Measurements from ENCODE around the gene RBM19.

RBM19 gene

GRCh38 chr12:113950873-113951272, 15.3 kb downstream of the RBM19 start:
- no peak for DNase-seq

DNA sequence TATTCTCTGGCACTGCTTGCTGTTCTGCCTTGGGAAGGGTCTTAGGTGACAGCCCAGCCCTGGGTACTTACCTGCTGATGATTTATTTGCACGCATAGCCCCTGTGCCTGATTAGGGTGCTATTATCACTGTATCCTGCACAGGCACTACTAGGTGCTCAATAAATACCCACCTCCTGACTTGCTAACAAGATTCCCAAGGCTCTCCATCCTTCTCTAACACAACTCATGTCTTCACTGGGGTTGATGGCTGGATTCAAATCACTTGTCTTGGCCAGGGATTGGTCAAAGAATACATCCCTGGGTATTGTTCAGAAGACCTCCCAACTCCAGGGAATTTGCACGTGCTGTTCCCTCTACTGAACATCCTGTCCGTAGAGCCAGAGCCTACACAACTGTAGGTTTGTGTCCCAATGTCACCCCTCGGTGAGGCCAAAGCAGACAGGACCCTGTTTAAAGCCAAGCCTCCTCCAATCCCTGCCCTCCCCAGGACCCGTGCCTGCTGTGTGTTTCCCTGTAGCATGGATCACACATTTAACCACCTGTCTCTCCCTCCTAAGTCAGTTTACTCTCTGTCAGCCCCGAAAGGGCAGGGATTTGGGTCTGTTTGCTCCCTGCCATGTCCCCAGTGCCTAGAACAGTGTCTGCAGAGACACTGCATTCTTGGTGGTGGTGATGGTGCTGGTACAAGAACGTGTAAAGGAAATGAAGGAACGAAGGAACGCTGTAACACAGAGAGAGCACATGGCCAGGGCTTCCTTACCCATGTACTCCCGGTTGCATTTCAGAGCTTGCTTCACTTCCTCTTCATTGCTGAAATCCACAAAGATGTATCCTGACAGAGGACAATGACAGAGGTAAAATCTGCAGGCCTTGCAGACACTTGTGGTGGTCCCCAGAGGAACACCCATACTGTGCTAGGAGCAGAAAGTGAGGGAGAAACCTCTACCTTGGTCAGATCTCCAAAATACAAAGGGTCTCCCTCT, 16.5 kb downstream of the RBM19 start:
- DNase-seq = no peak

GRCh38 chr12:113948151-113948914, 17.8 kb downstream of the RBM19 start:
- DNase-seq = no peak

- no peak for DNase-seq
Observed at GRCh38 chr12:113946175-113946574, 19.9 kb downstream of the RBM19 start.

GRCh38 chr12:113945174-113946173, 20.7 kb downstream of the RBM19 start:
- DNase-seq = no peak

DNA sequence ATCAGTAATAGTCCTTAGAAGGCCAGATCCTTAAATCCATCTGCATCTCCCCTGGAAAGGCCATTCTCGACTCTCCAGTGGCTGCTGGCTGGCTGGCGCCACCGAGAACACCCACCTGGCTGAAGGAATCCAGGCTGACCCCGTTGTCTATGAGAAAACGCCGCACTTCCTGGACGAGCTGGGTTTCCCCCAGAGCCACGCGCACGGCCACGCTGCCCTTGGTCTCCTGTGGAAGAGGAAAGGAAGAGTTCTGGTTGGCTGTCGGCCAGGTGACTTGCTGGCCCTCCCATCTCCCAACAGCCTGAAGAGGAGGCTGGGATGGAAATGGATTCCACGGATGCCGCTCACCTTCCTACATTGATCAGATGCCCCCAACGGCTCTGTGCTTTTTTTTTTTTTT, 23.9 kb downstream of the RBM19 start:
- DNase-seq = no peak

DNA sequence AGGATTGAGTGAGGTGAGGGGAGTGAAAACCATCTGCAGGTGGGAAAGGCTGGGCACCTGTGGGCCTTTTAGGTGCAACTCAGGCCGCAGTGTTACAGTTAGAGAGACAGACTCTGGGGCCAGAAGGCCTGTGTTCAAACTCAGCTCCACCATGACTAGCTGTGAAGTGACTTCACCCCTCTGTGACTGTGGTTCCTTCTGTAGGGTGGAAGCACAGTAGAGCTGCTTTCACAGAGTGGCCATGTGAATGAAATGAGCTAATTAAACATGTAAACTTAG, 25.0 kb downstream of the RBM19 start:
- DNase-seq = no peak

- DNase-seq = no peak
Observed at GRCh38 chr12:113940357-113941207, 25.5 kb downstream of the RBM19 start.

DNA sequence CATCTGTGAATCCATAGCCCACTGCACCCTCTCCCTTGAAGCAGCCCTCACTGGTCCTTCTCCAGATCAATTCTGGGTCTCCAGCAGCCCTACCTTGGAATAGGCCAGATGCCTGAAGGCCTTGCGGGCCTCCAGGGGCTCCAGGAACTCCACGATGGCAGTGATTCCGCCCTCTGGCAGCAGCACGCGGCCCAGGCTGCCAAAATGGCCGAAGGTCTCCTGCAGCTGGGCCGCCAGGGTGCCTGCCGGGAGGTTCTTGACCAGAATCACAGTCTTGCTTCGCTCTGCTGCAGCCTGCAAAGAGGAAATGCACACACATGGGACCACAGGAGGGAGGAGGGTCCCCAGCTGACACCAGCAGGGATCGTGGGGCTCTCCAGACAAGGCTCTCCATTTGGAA, 26.3 kb downstream of the RBM19 start:
- no peak for DNase-seq

DNA sequence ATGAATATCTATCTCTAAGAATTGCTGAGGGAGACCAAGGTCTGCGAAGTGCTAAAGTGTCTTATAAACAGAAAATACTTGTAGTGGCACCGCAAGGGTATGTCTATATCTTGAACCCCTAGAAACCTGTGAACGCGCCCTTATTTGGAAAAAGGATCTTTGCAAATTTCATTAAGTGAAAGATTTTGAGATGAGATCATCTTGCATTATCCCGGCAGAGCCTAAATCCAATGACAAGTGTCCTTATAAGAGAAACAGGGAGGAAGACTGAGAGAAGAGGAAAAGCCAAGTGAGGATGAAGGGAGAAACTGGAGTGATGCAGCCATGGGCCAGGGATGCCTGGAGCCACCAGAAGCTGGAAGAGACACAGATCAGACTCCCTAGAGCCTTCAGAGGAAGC, 27.7 kb downstream of the RBM19 start:
- DNase-seq = no peak

GRCh38 chr12:113936460-113936859, 29.7 kb downstream of the RBM19 start:
- DNase-seq = no peak

- no peak for DNase-seq
Observed at GRCh38 chr12:113935459-113935858, 30.7 kb downstream of the RBM19 start.

- no peak for DNase-seq
Observed at GRCh38 chr12:113934946-113935345, 31.2 kb downstream of the RBM19 start.

DNA sequence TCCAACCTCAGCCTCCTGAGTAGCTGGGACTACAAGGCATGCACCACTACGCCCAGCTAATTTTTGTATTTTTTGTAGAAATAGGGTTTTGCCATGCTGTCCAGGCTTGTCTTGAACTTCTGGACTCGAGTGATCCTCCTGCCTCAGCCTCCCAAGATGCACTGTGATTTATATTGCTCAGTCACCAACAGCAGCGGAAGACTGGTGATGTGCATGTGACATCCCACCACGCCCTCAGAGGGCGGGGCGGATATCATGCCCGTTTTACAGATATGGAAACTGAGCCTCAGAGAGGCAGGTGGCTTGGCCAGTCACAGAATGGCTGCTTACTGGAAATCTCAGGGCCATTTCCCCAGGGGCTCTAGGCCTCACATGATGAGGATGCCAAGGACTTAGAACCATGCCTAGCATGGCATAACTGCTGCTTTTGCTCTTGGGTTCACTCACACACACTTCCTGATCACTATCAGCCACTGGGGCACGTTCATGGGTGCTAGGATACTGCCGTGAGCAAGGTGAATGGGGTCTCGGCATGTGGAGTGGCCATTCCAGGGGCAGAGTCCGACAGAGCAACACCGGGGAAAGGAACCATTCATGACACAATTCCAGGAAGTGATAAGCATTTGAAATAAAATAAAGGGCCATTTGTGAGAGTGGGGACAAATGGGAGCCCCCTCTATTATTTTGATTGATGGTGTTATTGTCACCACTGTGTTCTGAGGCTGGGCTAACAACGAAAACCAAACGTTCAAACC, 31.9 kb downstream of the RBM19 start:
- no peak for DNase-seq

- no peak for DNase-seq
Observed at GRCh38 chr12:113933201-113933786, 32.8 kb downstream of the RBM19 start.

- DNase-seq = no peak
Observed at GRCh38 chr12:113932381-113933196, 33.5 kb downstream of the RBM19 start.

- no peak for DNase-seq
Observed at GRCh38 chr12:113931517-113931916, 34.6 kb downstream of the RBM19 start.

DNA sequence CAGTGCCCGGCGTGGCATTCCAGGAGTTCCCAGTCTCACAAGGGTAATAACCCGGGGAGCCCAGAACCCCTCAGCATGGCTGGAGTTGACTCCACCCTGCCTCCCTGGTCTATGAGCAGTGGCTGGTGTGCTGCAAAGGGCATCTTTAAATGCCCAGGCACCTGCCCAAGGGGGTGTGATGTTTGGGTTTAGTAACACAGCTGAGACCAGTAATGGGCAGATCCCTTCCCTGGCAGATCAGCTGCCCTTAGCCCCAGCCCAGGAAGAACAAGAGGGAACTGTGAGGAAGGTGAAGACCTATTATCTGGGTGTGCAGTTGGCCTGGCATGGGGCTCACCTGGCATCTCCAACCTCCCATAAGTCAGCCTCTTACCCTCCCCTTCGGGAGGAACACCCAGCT, 35.9 kb downstream of the RBM19 start:
- DNase-seq = no peak

GRCh38 chr12:113929312-113929989, 36.7 kb downstream of the RBM19 start:
- no peak for DNase-seq

Measured in CD4-positive, alpha-beta T cell treated with Interferon gamma for 1 hour (primary cell).